HEK293 (cell line): Measurements from ENCODE around the gene CHRNA7.

Experiments
- CTCF ChIA-PET: fragments of 350-600 bp; formaldehyde crosslinking; extraction: SDS; loops from one replicate; lab custom pipeline; 2021; ENCODE audit warnings: antibody characterized with exemption; lab: Yijun Ruan, JAX
- POLR2A ChIA-PET: fragments of 300-600 bp; formaldehyde crosslinking; extraction: SDS; loops from one replicate; lab custom pipeline; 2020; ENCODE audit warnings: antibody characterized with exemption, inconsistent platforms; lab: Yijun Ruan, JAX
- H3K27ac ChIP-seq: fragments of 200-500 bp; sonication (Bioruptor generic); 2 replicates; pipeline ENCODE4 v1.5.1; 2014; ENCODE audit warnings: low read depth, low read length, control low read depth, inconsistent platforms; ENCODE audit errors: extremely low read depth
- H3K36me3 ChIP-seq, 2 experiments: fragments of 200-500 bp in 1 of 2; sonication (Bioruptor generic) in 1 of 2; 1 replicate in 1 of 2; 2 replicates in 1 of 2; pipeline ENCODE4 v1.5.1; 2014 to 2017; ENCODE audit warnings: inconsistent platforms in 2 of 2, low read length in 2 of 2; ENCODE audit not compliant: control insufficient read depth in 2 of 2, insufficient read depth in 1 of 2
- H3K4me1 ChIP-seq: fragments of 200-500 bp; sonication (Bioruptor generic); 2 replicates; pipeline ENCODE4 v1.5.1; 2014; ENCODE audit warnings: mild to moderate bottlenecking, low read length, inconsistent platforms; ENCODE audit not compliant: control insufficient read depth, insufficient read depth
- H3K4me3 ChIP-seq: 2 replicates; pipeline ENCODE4 v1.5.1; 2011; ENCODE audit warnings: low read depth, mild to moderate bottlenecking, control low read depth, low read length, moderate library complexity
- H3K9me3 ChIP-seq: fragments of 200-500 bp; sonication (Bioruptor generic); 2 replicates; pipeline ENCODE4 v1.5.1; 2014; ENCODE audit warnings: low read depth, low read length, inconsistent platforms; ENCODE audit not compliant: control insufficient read depth, insufficient read depth
- GLIS1 ChIP-seq: fragments of 450-650 bp; formaldehyde crosslinking; IDR thresholded peaks from 2 replicates; pipeline ENCODE4 v1.5.1; 2016; ENCODE audit warnings: missing biosample characterization, missing genetic modification characterization
- HIC1 ChIP-seq: fragments of 450-650 bp; formaldehyde crosslinking; IDR thresholded peaks from 2 replicates; pipeline ENCODE4 v1.5.1; 2016; ENCODE audit warnings: missing biosample characterization, missing genetic modification characterization
- KLF17 ChIP-seq: fragments of 450-650 bp; formaldehyde crosslinking; IDR thresholded peaks from 2 replicates; pipeline ENCODE4 v1.5.1; 2016; ENCODE audit warnings: missing biosample characterization, missing genetic modification characterization
- SALL2 ChIP-seq: fragments of 450-650 bp; formaldehyde crosslinking; IDR thresholded peaks from 2 replicates; pipeline ENCODE4 v1.5.0; 2017; ENCODE audit warnings: missing biosample characterization, mild to moderate bottlenecking, missing genetic modification characterization, borderline replicate concordance
- ZNF140 ChIP-seq: fragments of 450-650 bp; formaldehyde crosslinking; IDR thresholded peaks from 2 replicates; pipeline ENCODE4 v1.5.1; 2016; ENCODE audit warnings: missing biosample characterization, missing genetic modification characterization
- ZNF19 ChIP-seq: fragments of 450-650 bp; formaldehyde crosslinking; IDR thresholded peaks from 2 replicates; pipeline ENCODE4; 2016; ENCODE audit warnings: missing biosample characterization, missing genetic modification characterization, low read depth
- ZNF266 ChIP-seq: fragments of 450-650 bp; formaldehyde crosslinking; IDR thresholded peaks from 2 replicates; pipeline ENCODE4 v1.5.1; 2016; ENCODE audit warnings: missing biosample characterization, missing genetic modification characterization, low read depth
- ZNF341 ChIP-seq: fragments of 450-650 bp; formaldehyde crosslinking; IDR thresholded peaks from 2 replicates; pipeline ENCODE4; 2016; ENCODE audit warnings: low read depth, missing biosample characterization, missing genetic modification characterization
- ZNF362 ChIP-seq: fragments of 450-650 bp; formaldehyde crosslinking; IDR thresholded peaks from 2 replicates; pipeline ENCODE4 v1.5.1; 2016; ENCODE audit warnings: missing biosample characterization, missing genetic modification characterization
- ZNF416 ChIP-seq: fragments of 450-650 bp; formaldehyde crosslinking; IDR thresholded peaks from 2 replicates; pipeline ENCODE4 v1.5.1; 2016; ENCODE audit warnings: missing biosample characterization, missing genetic modification characterization
- ZNF426 ChIP-seq: fragments of 450-650 bp; formaldehyde crosslinking; IDR thresholded peaks from 2 replicates; pipeline ENCODE4 v1.5.1; 2017; ENCODE audit warnings: missing biosample characterization, missing genetic modification characterization, mild to moderate bottlenecking, inconsistent platforms, moderate library complexity
- ZNF513 ChIP-seq: fragments of 450-650 bp; IDR thresholded peaks from 2 replicates; pipeline ENCODE4 v1.5.1; 2018; ENCODE audit warnings: missing biosample characterization, missing genetic modification characterization
- ZNF596 ChIP-seq: fragments of 450-650 bp; IDR thresholded peaks from 2 replicates; pipeline ENCODE4 v1.5.0; 2018; ENCODE audit warnings: missing biosample characterization, mild to moderate bottlenecking, missing genetic modification characterization, moderate library complexity
- ZNF621 ChIP-seq: fragments of 450-650 bp; formaldehyde crosslinking; IDR thresholded peaks from 2 replicates; pipeline ENCODE4 v1.5.1; 2017; ENCODE audit warnings: missing biosample characterization, missing genetic modification characterization
- ZNF629 ChIP-seq: fragments of 450-650 bp; formaldehyde crosslinking; IDR thresholded peaks from 2 replicates; pipeline ENCODE4 v1.5.1; 2017; ENCODE audit warnings: missing biosample characterization, missing genetic modification characterization
- ZNF677 ChIP-seq: fragments of 450-650 bp; IDR thresholded peaks from 2 replicates; pipeline ENCODE4 v1.5.0; 2018; ENCODE audit warnings: missing biosample characterization, mild to moderate bottlenecking, missing genetic modification characterization, moderate library complexity
- ZNF704 ChIP-seq: fragments of 450-650 bp; formaldehyde crosslinking; IDR thresholded peaks from 2 replicates; pipeline ENCODE4 v1.5.1; 2016; ENCODE audit warnings: missing biosample characterization, missing genetic modification characterization
- ZNF830 ChIP-seq: fragments of 450-650 bp; IDR thresholded peaks from 2 replicates; pipeline ENCODE4 v1.5.0; 2018; ENCODE audit warnings: missing biosample characterization, missing genetic modification characterization, low read depth, mild to moderate bottlenecking, moderate library complexity

Gene CHRNA7

GRCh38 chr15:32113224-32113623 lies 82.9 kb downstream of the CHRNA7 start (continued):
- no peak for TF ChIP-seq ZNF19 (tag by site-specific recombination)
- TF ChIP-seq ZNF629 = no peak
- TF ChIP-seq SALL2 (tag by site-specific recombination) = no peak
- TF ChIP-seq ZNF830 (tag by site-specific recombination) = no peak

GRCh38 chr15:32117122-32117521 lies 86.8 kb downstream of the CHRNA7 start:
- POLR2A ChIA-PET = interaction anchor here (1.4 kb wide), 1 partner anchor 87 kb away, joined by 3 read pairs; the partner anchor contains the start of gene CHRNA7
- no peak for TF ChIP-seq ZNF830 (tag by site-specific recombination)
- no peak for TF ChIP-seq GLIS1
- TF ChIP-seq KLF17 (tag by site-specific recombination) = no peak
- TF ChIP-seq ZNF140 (tag by site-specific recombination) = no peak
- TF ChIP-seq ZNF416 (tag by site-specific recombination) = no peak
- no peak for TF ChIP-seq ZNF341 (tag by site-specific recombination)
- no peak for TF ChIP-seq ZNF513 (tag by site-specific recombination)
- no peak for TF ChIP-seq ZNF596 (tag by site-specific recombination)
- TF ChIP-seq ZNF362 = no peak
- no peak for TF ChIP-seq ZNF266
- TF ChIP-seq ZNF426 = no peak
- TF ChIP-seq ZNF677 = no peak
- TF ChIP-seq ZNF621 (tag by site-specific recombination) = no peak
- H3K27ac ChIP-seq = no peak overlapping the region

GRCh38 chr15:32119286-32119685 lies 89.0 kb downstream of the CHRNA7 start:
- no peak overlapping the region for H3K4me3 ChIP-seq
- TF ChIP-seq HIC1 (tag by site-specific recombination) = no peak
- TF ChIP-seq ZNF704 (tag by site-specific recombination) = no peak
- no peaks in the 10 kb centered on the region for H3K36me3 ChIP-seq
- H3K9me3 ChIP-seq = no peaks in the 10 kb centered on the region
- no peak overlapping the region for H3K27ac ChIP-seq
- ChIA-PET CTCF (no interaction called here), POLR2A (no interaction called here)
- H3K4me1 ChIP-seq = no peaks in the 10 kb centered on the region

More at GRCh38 chr15:32117122-32117521, 86.8 kb downstream of the CHRNA7 start:
- no peak overlapping the region for H3K4me3 ChIP-seq
- H3K4me1 ChIP-seq = no peaks in the 10 kb centered on the region
- no peaks in the 10 kb centered on the region for H3K9me3 ChIP-seq
- H3K36me3 ChIP-seq = no peaks in the 10 kb centered on the region
- CTCF ChIA-PET = no interaction called here
